GM19463 (cell line): ENCODE data around the gene SLC8A1.

Source experiments
- ATAC-seq: cut with Tn5 transposase; IDR thresholded peaks from one replicate; pipeline ENCODE4 v1.9.1; 2021; ENCODE audit warnings: mild to moderate bottlenecking, moderate library complexity; ENCODE audit not compliant: unreplicated experiment

Gene SLC8A1

DNA sequence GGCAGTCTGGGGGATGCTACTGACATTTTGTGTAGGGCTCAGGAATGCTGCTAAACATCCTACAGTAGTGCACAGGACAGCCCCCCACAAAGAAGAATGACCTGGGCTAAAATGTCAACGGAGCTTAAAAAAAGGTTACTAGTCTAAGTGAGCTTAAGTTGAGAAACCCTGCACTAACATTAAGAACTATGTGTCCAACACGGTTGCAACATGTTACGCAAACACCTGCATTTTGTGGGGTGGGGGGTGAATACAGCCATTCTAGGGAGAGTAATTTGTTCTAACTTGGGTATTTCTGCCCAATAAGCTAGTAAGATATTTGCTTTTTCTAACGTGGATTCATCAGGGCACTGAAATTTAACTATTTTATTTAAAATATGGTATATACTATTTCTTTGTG is 57.9 kb downstream of the SLC8A1 start:
- no peak for ATAC-seq

- no peak for ATAC-seq
These were observed 63.7 kb downstream of the SLC8A1 start for GRCh38 chr2:40388161-40388560.

DNA sequence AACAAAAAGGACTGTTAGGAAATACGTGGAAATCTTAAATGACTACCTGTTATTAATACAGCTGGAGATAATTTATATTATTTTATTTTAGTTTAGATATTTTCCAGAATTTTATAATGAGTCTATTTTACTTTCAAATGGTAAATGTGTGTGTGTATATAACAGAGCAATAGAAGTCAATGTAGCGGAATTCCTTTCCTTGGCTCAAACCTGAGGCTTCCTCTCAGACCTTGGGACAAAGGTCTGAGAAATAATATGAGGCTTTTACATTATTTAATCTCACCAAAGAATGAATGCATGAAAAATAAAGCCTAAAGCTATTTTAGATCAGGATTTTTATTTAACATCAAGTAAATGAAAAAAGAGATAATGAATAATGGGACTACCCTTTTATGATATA is 65.7 kb downstream of the SLC8A1 start:
- no peak for ATAC-seq

DNA sequence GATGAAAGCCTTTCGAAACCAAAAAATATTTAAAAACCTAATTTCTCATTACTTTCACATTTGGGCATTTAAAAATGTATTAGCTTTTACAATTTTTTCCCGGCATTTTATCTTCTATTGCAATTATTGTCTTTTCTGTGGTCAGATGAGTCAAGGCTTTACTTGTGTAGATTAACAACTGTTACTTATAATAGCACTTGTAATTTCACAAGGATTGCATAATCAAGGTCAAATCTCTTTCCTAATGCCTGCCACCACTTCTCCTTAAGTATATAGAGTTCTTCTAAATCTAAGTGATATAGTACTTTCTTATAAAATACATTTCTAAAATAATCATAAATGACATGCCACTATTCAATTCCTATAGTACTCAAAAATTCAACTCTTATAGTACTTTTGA is 67.2 kb downstream of the SLC8A1 start:
- no peak for ATAC-seq

- no peak for ATAC-seq
These were observed 67.7 kb downstream of the SLC8A1 start for GRCh38 chr2:40384233-40384632.

- ATAC-seq = no peak
These were observed 71.2 kb downstream of the SLC8A1 start for GRCh38 chr2:40380721-40381120.

GRCh38 chr2:40380041-40380440 is 71.8 kb downstream of the SLC8A1 start:
- ATAC-seq = no peak

- ATAC-seq = no peak
These were observed 77.2 kb downstream of the SLC8A1 start for GRCh38 chr2:40374543-40375240.

DNA sequence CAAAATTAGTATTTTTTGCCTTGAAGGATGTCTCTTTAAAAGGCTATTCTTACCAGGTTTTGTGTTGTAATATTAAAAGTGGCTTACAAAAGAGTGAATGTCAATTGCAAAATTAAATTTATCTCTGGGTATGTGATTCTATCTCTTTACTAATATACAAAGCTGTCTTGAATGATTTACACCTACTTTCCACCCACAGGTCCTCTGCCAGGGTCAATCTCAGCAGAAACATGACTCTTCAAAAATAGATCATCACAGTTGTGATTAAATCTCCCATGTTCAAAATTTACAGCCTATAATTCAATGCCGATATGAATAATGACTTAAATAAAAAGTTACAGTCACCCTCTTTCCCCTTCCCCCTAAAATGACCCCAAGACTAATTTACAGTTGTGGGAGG is 78.8 kb downstream of the SLC8A1 start:
- ATAC-seq = no peak

GRCh38 chr2:40372283-40372985 is 79.5 kb downstream of the SLC8A1 start:
- no peak for ATAC-seq

- no peak for ATAC-seq
These were observed 80.2 kb downstream of the SLC8A1 start for GRCh38 chr2:40371525-40372282.

GRCh38 chr2:40370007-40370395 is 81.9 kb downstream of the SLC8A1 start:
- ATAC-seq = no peak

DNA sequence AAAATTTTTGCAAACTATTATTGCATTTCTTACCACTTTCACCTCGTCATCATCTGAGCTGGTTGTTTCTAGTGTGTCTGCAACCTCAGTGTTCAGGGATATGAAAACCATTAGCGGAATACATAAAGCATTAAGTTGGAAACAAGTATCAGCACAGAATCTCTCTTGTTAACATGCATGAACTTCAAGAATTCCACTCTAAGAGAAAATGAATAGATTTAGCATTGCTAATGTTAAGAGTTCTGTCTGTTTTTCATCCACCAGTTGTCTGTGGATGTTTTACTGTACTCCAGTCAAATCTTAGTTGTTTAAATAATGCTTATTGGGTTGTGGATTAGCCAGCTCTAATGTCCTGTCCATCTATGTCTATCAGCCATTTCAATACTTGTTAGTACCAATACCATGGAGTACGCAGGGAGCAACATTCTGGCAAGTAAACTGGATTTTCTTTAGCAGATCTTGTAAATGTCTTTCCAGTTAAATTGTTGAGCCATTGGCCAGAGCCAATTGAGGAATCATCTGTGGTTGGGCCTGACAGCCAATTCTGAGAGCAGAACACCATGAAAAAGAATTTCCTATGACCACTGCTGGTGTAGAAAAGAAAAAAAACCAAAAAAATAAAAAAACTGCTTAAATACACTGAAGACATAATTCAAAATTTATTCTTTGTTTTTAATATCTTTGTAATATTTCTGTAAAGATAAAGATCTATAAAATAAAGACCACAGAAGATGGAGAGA is 82.5 kb downstream of the SLC8A1 start:
- no peak for ATAC-seq

GRCh38 chr2:40367652-40368051 is 84.2 kb downstream of the SLC8A1 start:
- no peak for ATAC-seq

DNA sequence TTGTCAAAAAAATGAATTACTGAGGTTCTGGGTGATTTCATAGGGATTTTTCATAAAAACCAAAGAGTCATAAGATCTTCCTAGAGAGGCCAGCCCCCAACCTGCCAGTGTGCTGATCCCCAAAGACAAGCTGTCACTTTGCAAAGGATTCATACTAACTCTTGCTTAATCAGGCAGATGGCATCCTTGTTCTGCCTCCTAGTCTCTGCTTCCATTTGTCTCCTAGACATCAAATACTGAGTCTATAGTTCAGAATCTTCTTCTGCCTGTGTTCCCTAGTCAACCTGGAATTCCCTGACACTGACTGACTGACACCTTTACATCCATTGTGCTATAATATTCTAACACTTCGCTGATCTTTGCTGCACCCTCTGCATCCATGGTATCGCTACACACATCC is 84.9 kb downstream of the SLC8A1 start:
- no peak for ATAC-seq

DNA sequence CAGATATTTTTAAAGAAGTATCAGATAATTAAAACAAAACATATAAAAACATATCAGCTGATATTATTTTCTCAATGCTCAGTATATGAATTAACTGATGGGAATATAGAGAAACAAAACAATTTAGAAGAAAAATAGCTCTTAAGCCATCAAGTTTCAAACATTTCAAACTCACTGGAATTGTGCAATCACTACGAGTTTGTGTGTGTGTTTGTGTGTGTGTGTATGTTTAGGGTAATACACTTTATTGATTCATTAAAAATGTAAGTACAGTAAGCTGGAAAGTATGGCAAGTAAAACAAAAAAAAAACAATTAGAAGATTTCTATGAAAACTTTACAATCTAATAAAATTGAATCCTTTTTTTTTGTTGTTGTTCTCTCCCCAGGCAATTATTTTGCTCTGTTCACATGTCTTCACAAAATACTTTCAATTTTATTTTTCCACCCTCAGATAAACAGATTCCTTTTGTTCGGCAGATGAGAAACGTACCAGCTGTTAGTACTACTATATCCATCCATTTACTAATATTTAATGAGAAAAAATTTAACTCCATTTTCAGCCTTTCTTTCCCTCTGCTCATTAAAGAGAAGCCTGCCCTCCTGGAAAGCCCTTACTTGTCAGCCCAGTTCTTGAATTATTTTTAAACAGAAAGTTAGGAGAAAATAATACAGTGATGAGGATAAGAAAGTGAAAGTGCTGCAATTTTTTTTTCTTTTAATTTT is 87.6 kb downstream of the SLC8A1 start:
- no peak for ATAC-seq

GRCh38 chr2:40363631-40364030 is 88.3 kb downstream of the SLC8A1 start:
- no peak for ATAC-seq

GRCh38 chr2:40363231-40363630 is 88.7 kb downstream of the SLC8A1 start:
- ATAC-seq = no peak

DNA sequence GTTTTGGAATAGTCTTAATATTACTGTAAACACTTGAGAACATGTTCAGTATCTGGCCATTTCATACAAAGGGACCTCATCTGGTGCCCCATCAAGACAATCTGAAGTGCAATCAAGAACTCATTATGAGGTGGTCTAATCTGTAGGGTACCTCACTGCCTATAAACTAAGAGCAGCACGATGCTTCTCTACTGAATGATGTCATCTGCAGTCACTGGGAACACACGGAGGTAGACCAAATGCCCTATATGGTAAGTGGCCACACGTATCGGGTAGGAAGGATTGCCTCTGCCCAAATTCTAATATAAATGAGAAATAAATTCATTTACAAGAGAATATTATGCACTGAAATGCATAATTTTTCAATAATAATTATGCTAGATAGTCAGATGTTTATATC is 90.4 kb downstream of the SLC8A1 start:
- ATAC-seq = no peak

GRCh38 chr2:40360652-40361051 is 91.2 kb downstream of the SLC8A1 start:
- ATAC-seq = no peak

- no peak for ATAC-seq
These were observed 92.1 kb downstream of the SLC8A1 start for GRCh38 chr2:40359811-40360210.
